HepG2 (cell line): Measurements from ENCODE around the gene CYP4F2. TPM values are rescaled to one million over a fixed set of nuclear protein-coding genes. Genes with fewer than 3 reads are reported as not detected.

Experiments used
- CBFB ChIP-seq: sonication (generic); formaldehyde crosslinking; IDR thresholded peaks from 2 replicates; pipeline ENCODE4 v1.4.0; 2020; ENCODE audit warnings: missing genetic modification reagents
- CENPBD1 ChIP-seq: sonication (generic); formaldehyde crosslinking; IDR thresholded peaks from 2 replicates; pipeline ENCODE4 v1.8.0; 2022; ENCODE audit warnings: missing genetic modification reagents, low read depth, mild to moderate bottlenecking, borderline replicate concordance
- CHCHD3 ChIP-seq: sonication (generic); formaldehyde crosslinking; IDR thresholded peaks from 2 replicates; pipeline ENCODE4 v1.8.0; 2022; ENCODE audit warnings: mild to moderate bottlenecking, missing genetic modification reagents, moderate library complexity
- FOXA3 ChIP-seq: IDR thresholded peaks from 2 replicates; pipeline ENCODE4 v1.6.1; 2016; ENCODE audit warnings: missing genetic modification reagents, missing compliant biosample characterization
- GATA4 ChIP-seq: sonication (generic); IDR thresholded peaks from 2 replicates; pipeline ENCODE4 v1.6.1; 2016; ENCODE audit warnings: antibody characterized with exemption, low read depth, borderline replicate concordance
- GLMP ChIP-seq: sonication (generic); formaldehyde crosslinking; IDR thresholded peaks from 2 replicates; pipeline ENCODE4 v1.9.0; 2021; ENCODE audit warnings: missing genetic modification reagents, mild to moderate bottlenecking, borderline replicate concordance
- GMEB2 ChIP-seq: IDR thresholded peaks from 2 replicates; pipeline ENCODE4 v1.6.1; 2016; ENCODE audit warnings: missing biosample characterization, missing genetic modification reagents, low read depth
- ONECUT2 ChIP-seq: sonication (generic); formaldehyde crosslinking; IDR thresholded peaks from 2 replicates; pipeline ENCODE4 v1.4.0; 2020; ENCODE audit warnings: missing genetic modification reagents
- PRPF4 ChIP-seq: fragments of 200-400 bp; formaldehyde crosslinking; IDR thresholded peaks from 2 replicates; pipeline ENCODE4 v1.6.1; 2016; ENCODE audit warnings: low read length, low read depth; ENCODE audit not compliant: poor library complexity, severe bottlenecking
- SALL2 ChIP-seq: sonication (generic); formaldehyde crosslinking; IDR thresholded peaks from 2 replicates; pipeline ENCODE4 v1.8.1; 2023; ENCODE audit warnings: mild to moderate bottlenecking, missing genetic modification reagents, inconsistent platforms
- SAP130 ChIP-seq: IDR thresholded peaks from 2 replicates; pipeline ENCODE4 v1.6.1; 2016; ENCODE audit warnings: low read depth
- SNRNP70 ChIP-seq: fragments of 200-400 bp; formaldehyde crosslinking; IDR thresholded peaks from 2 replicates; pipeline ENCODE4 v1.6.1; 2017; ENCODE audit warnings: mild to moderate bottlenecking, low read depth, low read length, moderate library complexity
- STAT5B ChIP-seq: sonication (generic); formaldehyde crosslinking; IDR thresholded peaks from 2 replicates; pipeline ENCODE4 v1.4.0; 2020; ENCODE audit warnings: missing genetic modification reagents
- SUZ12 ChIP-seq: fragments of 150-350 bp; IDR thresholded peaks from 2 replicates; pipeline ENCODE4 v1.6.1; 2014; ENCODE audit warnings: low read depth, low read length
- XBP1 ChIP-seq: sonication (generic); formaldehyde crosslinking; IDR thresholded peaks from 2 replicates; pipeline ENCODE4 v1.5.0; 2020; ENCODE audit warnings: missing genetic modification reagents
- ZBTB21 ChIP-seq: sonication (generic); formaldehyde crosslinking; IDR thresholded peaks from 2 replicates; pipeline ENCODE4 v1.4.0; 2020; ENCODE audit warnings: missing genetic modification reagents
- ZNF326 ChIP-seq: sonication (generic); formaldehyde crosslinking; IDR thresholded peaks from 2 replicates; pipeline ENCODE4 v1.4.0; 2020; ENCODE audit warnings: missing genetic modification reagents, borderline replicate concordance
- ZNF598 ChIP-seq: sonication (generic); formaldehyde crosslinking; IDR thresholded peaks from 2 replicates; pipeline ENCODE4 v1.5.1; 2020; ENCODE audit warnings: mild to moderate bottlenecking, missing genetic modification reagents, borderline replicate concordance
- ZNF629 ChIP-seq: sonication (generic); formaldehyde crosslinking; conservative IDR thresholded peaks from 2 replicates; pipeline ENCODE4 v1.5.0; 2020; ENCODE audit warnings: missing genetic modification reagents
- polyA plus RNA-seq, 8 experiments: library from polyadenylated mRNA; depleted of rRNA in 3 of 8; stranded (reverse) in 7 of 8; unstranded in 1 of 8; fragments of >200 nt; fragmentation: Illumina TruSeq in 4 of 8; extraction: Trizol in 4 of 8; gene quantifications; 2 replicates each; pipeline versions ENCODE4 v1.2.1 to v1.2.3, GENCODE V29; 2011 to 2016; ENCODE audit warnings: low read depth in 4 of 8, missing spikeins in 1 of 8, mixed read lengths in 1 of 8; ENCODE audit not compliant: insufficient read depth in 1 of 8
- total RNA-seq, 5 experiments: library from RNA; depleted of rRNA; stranded (reverse); fragments of >200 nt; fragmentation: Illumina TruSeq; extraction: Trizol; gene quantifications; 2 replicates each; pipeline ENCODE4 v1.2.3, GENCODE V29; 2016; ENCODE audit warnings: low read depth in 1 of 5
- TF ChIP-seq, protein P1 (sequence below): sonication (generic); formaldehyde crosslinking; IDR thresholded peaks from 2 replicates; pipeline ENCODE4 v1.4.0; 2020; ENCODE audit warnings: mild to moderate bottlenecking, missing genetic modification reagents, borderline replicate concordance
- TF ChIP-seq, protein P2 (sequence below): sonication (generic); formaldehyde crosslinking; conservative IDR thresholded peaks from 2 replicates; pipeline ENCODE4 v1.4.0; 2020; ENCODE audit warnings: missing genetic modification reagents

The CYP4F2 gene
- total and polyA plus RNA-seq, 2 of the 13 experiments (the other 11 are each of a cell fraction or from before 2014, with no cell fraction given), result 3.7 to 3.9 TPM

DNA sequence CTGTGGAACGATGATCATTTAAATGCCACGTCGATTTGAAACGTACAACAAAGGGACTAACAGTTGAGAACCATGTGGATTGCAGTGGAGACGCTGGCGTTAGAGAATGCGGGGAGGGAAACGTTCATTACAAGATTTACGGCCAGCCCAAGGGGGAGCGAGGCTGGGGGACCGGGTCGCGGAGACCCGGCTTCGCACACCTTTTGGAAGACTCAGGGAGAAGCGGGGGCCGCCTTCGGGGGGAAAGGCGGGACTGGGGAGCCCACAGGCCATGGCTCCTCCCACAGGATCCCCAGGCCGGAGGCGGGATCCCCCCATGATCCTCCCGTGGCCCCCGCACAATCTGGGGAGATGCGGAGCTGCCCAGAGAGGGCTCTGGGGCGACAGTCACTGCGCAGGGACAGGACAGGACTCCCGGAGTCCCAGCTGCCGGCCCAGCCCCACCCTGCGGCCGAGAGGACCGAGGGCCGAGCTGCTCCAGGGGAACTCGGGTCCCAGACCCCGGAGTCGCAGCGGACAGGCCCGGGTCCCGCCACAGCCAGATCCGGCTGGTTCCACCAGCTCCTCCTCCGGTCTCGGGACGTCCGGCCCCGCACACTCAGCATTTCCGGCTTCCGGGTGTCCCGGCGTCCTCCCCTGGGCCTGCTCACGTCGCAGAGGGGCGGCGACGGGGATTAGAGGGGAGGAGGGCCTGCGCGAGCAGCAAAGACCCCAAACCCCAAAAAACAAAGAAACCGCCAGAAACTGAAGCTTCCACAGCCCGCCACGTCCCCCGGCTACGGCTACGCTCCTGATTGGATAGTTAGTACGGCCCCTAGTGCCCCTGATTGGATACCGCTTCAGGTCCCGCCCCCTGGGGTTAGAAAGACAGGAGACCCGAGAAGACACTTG, 61.3 kb downstream of the CYP4F2 start (continued):
- TF ChIP-seq STAT5B (CRISPR knock-in tag), result no peak
- no peak for TF ChIP-seq ONECUT2 (CRISPR knock-in tag)
- TF ChIP-seq ZNF598 (CRISPR knock-in tag), result no peak
- no peak for TF ChIP-seq ZNF326 (CRISPR knock-in tag)
- no peak; the same call in 1 of the 2 replicates for TF ChIP-seq FOXA3 (CRISPR knock-in tag)
- peak; percentile 27 for TF ChIP-seq SALL2 (CRISPR knock-in tag)
- no peak for TF ChIP-seq SUZ12
- TF ChIP-seq GLMP (CRISPR knock-in tag), result no peak
- TF ChIP-seq PRPF4, result peak; percentile 27
- TF ChIP-seq CHCHD3 (CRISPR knock-in tag), result no peak
- no peak for TF ChIP-seq CBFB (CRISPR knock-in tag)
- TF ChIP-seq SNRNP70, result no peak
- TF ChIP-seq GMEB2 (CRISPR knock-in tag), result peak; percentile 21; the same call in 1 of the 2 replicates
- TF ChIP-seq, protein P1, sequence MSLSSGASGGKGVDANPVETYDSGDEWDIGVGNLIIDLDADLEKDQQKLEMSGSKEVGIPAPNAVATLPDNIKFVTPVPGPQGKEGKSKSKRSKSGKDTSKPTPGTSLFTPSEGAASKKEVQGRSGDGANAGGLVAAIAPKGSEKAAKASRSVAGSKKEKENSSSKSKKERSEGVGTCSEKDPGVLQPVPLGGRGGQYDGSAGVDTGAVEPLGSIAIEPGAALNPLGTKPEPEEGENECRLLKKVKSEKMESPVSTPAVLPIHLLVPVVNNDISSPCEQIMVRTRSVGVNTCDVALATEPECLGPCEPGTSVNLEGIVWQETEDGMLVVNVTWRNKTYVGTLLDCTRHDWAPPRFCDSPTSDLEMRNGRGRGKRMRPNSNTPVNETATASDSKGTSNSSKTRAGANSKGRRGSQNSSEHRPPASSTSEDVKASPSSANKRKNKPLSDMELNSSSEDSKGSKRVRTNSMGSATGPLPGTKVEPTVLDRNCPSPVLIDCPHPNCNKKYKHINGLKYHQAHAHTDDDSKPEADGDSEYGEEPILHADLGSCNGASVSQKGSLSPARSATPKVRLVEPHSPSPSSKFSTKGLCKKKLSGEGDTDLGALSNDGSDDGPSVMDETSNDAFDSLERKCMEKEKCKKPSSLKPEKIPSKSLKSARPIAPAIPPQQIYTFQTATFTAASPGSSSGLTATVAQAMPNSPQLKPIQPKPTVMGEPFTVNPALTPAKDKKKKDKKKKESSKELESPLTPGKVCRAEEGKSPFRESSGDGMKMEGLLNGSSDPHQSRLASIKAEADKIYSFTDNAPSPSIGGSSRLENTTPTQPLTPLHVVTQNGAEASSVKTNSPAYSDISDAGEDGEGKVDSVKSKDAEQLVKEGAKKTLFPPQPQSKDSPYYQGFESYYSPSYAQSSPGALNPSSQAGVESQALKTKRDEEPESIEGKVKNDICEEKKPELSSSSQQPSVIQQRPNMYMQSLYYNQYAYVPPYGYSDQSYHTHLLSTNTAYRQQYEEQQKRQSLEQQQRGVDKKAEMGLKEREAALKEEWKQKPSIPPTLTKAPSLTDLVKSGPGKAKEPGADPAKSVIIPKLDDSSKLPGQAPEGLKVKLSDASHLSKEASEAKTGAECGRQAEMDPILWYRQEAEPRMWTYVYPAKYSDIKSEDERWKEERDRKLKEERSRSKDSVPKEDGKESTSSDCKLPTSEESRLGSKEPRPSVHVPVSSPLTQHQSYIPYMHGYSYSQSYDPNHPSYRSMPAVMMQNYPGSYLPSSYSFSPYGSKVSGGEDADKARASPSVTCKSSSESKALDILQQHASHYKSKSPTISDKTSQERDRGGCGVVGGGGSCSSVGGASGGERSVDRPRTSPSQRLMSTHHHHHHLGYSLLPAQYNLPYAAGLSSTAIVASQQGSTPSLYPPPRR (CRISPR knock-in tag), result no peak
- no peak for TF ChIP-seq ZNF629 (CRISPR knock-in tag)
- 0 out of 2 replicates have a peak, but pooled peaks have one; percentile 63 for TF ChIP-seq XBP1 (CRISPR knock-in tag)
- no peak for TF ChIP-seq ZBTB21 (CRISPR knock-in tag)
- TF ChIP-seq SAP130 (CRISPR knock-in tag), result peak; percentile 70
- TF ChIP-seq, protein P2, sequence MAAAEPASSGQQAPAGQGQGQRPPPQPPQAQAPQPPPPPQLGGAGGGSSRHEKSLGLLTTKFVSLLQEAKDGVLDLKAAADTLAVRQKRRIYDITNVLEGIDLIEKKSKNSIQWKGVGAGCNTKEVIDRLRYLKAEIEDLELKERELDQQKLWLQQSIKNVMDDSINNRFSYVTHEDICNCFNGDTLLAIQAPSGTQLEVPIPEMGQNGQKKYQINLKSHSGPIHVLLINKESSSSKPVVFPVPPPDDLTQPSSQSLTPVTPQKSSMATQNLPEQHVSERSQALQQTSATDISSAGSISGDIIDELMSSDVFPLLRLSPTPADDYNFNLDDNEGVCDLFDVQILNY (CRISPR knock-in tag), result peak; percentile 14; the same call in 1 of the 2 replicates
- no peak for TF ChIP-seq CENPBD1 (CRISPR knock-in tag)
- no peak for TF ChIP-seq GATA4
